Karpas-422 (cell line): ENCODE results near the gene FMR1. TPM values are rescaled to one million over a fixed set of nuclear protein-coding genes. Genes with fewer than 3 reads are reported as not detected.

Experiments used
- DNase-seq: peaks from one replicate; pipeline ENCODE4 v3.0.0-alpha.2; 2015
- H2AFZ ChIP-seq: fragments of 200-600 bp; sonication (generic); 2 replicates; pipeline ENCODE4 v1.6.1; 2014; ENCODE audit warnings: antibody characterized with exemption, low read length, mixed read lengths
- H3K27ac ChIP-seq: fragments of 200-600 bp; sonication (generic); 2 replicates; pipeline ENCODE4 v1.5.1; 2014; ENCODE audit warnings: mild to moderate bottlenecking, low read length, moderate library complexity
- H3K27me3 ChIP-seq: fragments of 200-600 bp; sonication (generic); 2 replicates; pipeline ENCODE4 v1.6.1; 2014; ENCODE audit warnings: low read length, mixed read lengths
- H3K36me3 ChIP-seq: fragments of 200-600 bp; sonication (generic); 2 replicates; pipeline ENCODE4 v1.6.1; 2014; ENCODE audit warnings: low read length, mixed read lengths; ENCODE audit not compliant: insufficient read depth
- H3K4me1 ChIP-seq: fragments of 200-600 bp; sonication (generic); 2 replicates; pipeline ENCODE4 v1.6.1; 2014; ENCODE audit warnings: mild to moderate bottlenecking, low read length, mixed read lengths
- H3K4me2 ChIP-seq: fragments of 200-600 bp; sonication (generic); 2 replicates; pipeline ENCODE4 v1.6.1; 2014; ENCODE audit warnings: low read length, low read depth, mild to moderate bottlenecking; ENCODE audit not compliant: poor library complexity, severe bottlenecking
- H3K4me3 ChIP-seq: fragments of 200-600 bp; sonication (generic); 2 replicates; pipeline ENCODE4 v1.5.1; 2014; ENCODE audit warnings: mild to moderate bottlenecking, antibody characterized with exemption, low read length, mixed read lengths
- H3K79me2 ChIP-seq: fragments of 200-600 bp; sonication (generic); 2 replicates; pipeline ENCODE4 v1.6.1; 2014; ENCODE audit warnings: mild to moderate bottlenecking, low read length, mixed read lengths
- H3K9ac ChIP-seq: fragments of 200-600 bp; sonication (generic); 2 replicates; pipeline ENCODE4 v1.6.0; 2014; ENCODE audit warnings: low read length
- H3K9me2 ChIP-seq: fragments of 200-600 bp; sonication (generic), shearing (Covaris generic); replicated peaks from 2 replicates; pipeline ENCODE4 v1.6.0; 2014; ENCODE audit warnings: mild to moderate bottlenecking, low read length, moderate library complexity; ENCODE audit not compliant: insufficient read depth
- H3K9me3 ChIP-seq: fragments of 300-700, 200-600 bp; sonication (generic); 2 replicates; pipeline ENCODE4 v1.6.1; 2014; ENCODE audit warnings: low read length, mixed read lengths
- H4K20me1 ChIP-seq: fragments of 200-600 bp; sonication (generic); 2 replicates; pipeline ENCODE4 v1.6.1; 2014; ENCODE audit warnings: mild to moderate bottlenecking, antibody characterized with exemption, low read length, low read depth; ENCODE audit not compliant: insufficient read depth
- small RNA-seq: library from RNA; depleted of rRNA; stranded (forward); fragments of <200 nt; gene quantifications from one replicate; pipeline ENCODE3, GENCODE V24; 2014
- total RNA-seq: library from RNA; depleted of rRNA; stranded (reverse); fragments of >200 nt; shearing (Covaris generic); gene quantifications from 2 replicates; pipeline ENCODE4 v1.2.3, GENCODE V29; 2014; ENCODE audit warnings: low replicate concordance; rRNA removed

The FMR1 gene
- total RNA-seq, 1 experiment from 2014 or later: 36.6 TPM

DNA sequence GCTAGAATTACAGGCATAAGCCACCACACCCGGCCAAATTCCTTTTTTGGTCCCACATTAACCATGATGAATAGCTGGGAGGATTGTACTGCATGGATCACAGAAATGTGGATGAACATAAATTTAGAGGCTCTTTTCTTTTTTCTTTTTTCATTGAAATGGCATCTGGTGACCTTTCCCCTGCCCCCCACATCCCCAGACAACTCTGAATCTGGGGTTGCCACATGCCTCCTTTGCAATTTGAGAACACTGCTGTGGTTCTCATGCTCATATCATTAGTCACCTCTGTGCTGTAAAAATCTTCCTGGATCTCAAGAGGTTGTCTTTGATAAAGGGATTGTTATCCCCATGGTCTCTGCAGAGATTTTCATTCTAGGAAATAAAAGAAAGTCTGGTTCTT lies 46.6 kb downstream of the FMR1 start:
- no peaks in the 10 kb centered on the region for H4K20me1 ChIP-seq
- no peaks in the 10 kb centered on the region for H3K36me3 ChIP-seq
- no peaks in the 10 kb centered on the region for H3K79me2 ChIP-seq
- H3K27ac ChIP-seq: no peak overlapping the region
- H3K4me2 ChIP-seq: no peak overlapping the region
- H3K9me2 ChIP-seq: no peaks in the 10 kb centered on the region
- H3K9me3 ChIP-seq: no peaks in the 10 kb centered on the region
- no peak overlapping the region for H3K4me3 ChIP-seq
- no peak overlapping the region for H2AFZ ChIP-seq
- no peaks in the 10 kb centered on the region for H3K27me3 ChIP-seq
- no peak overlapping the region for H3K9ac ChIP-seq
- no peak for DNase-seq
- no peaks in the 10 kb centered on the region for H3K4me1 ChIP-seq

- H2AFZ ChIP-seq: no peak overlapping the region
Measured at GRCh38 chrX:147960722-147961121, 49.0 kb downstream of the FMR1 start.

DNA sequence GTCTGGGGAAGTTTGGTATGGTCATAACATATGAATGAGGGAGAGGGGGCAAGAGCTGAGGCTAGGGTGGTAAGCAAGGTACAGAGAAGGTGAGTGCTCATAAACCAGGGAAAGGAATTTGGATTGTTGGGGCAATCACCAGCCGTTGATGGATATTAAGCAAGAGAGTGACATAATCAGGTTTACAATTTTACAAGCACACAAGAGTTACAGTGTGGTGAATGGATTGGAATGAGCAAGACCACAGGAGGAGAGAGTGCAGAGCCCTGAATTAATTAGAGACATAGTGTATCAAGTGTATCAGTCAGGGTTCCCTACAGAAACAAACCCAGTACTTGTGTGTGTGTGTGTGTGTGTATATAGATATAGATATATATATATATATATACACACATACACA lies 50.8 kb downstream of the FMR1 start:
- Histone ChIP-seq H3K9me3 (no peaks in the 10 kb centered on the region), H3K36me3 (no peaks in the 10 kb centered on the region), H3K9me2 (no peaks in the 10 kb centered on the region), H3K79me2 (no peaks in the 10 kb centered on the region), H3K4me3 (no peak overlapping the region), H3K4me1 (no peaks in the 10 kb centered on the region), H3K9ac (no peak overlapping the region), H4K20me1 (no peaks in the 10 kb centered on the region), H3K27ac (no peak overlapping the region), H2AFZ (no peak overlapping the region), H3K4me2 (no peak overlapping the region), H3K27me3 (no peaks in the 10 kb centered on the region)
- no peak for DNase-seq

More at GRCh38 chrX:147960722-147961121, 49.0 kb downstream of the FMR1 start:
- no peaks in the 10 kb centered on the region for H3K9me3 ChIP-seq
- H3K4me3 ChIP-seq: no peak overlapping the region
- no peaks in the 10 kb centered on the region for H3K27me3 ChIP-seq
- no peaks in the 10 kb centered on the region for H3K36me3 ChIP-seq
- no peak for DNase-seq
- H3K79me2 ChIP-seq: no peaks in the 10 kb centered on the region
- no peak overlapping the region for H3K4me2 ChIP-seq
- H3K27ac ChIP-seq: no peak overlapping the region
- H4K20me1 ChIP-seq: no peaks in the 10 kb centered on the region
- H3K4me1 ChIP-seq: no peaks in the 10 kb centered on the region
- H3K9me2 ChIP-seq: no peaks in the 10 kb centered on the region
- no peak overlapping the region for H3K9ac ChIP-seq

GRCh38 chrX:147978931-147979330 lies 67.2 kb downstream of the FMR1 start:
- no peak overlapping the region for H3K4me3 ChIP-seq

DNA sequence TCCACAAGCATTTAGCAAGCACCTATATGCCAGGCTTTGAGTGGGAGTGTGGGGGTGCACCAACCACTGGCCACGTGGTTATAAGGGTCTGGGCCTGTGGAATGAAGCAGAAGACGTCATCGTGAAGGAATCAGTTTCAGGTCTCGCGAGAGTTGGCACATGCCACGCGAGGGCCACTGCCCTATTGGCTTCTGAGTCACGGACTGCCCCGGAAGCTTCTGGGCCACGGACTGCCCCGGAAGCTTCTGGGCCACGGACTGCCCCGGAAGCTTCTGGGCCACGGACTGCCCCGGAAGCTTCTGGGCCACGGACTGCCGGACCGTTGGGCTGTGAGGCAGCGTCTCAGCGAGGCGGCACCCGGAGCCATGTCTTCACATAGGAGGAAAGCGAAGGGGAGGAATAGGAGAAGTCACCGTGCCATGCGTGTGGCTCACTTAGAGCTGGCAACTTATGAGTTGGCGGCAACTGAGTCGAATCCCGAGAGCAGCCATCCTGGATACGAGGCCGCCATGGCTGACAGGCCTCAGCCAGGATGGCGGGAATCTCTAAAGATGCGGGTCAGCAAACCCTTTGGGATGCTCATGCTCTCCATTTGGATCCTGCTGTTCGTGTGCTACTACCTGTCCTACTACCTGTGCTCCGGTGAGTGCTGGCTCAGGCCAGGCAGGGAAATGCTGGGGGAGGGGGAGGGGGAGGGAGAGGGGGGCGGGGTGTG lies 69.5 kb downstream of the FMR1 start, which contains the start of gene FMR1NB:
TSS of gene FMR1NB (plus strand) at position 300 of the 715 bp plus-strand sequence. CDS start at position 366, 66 bp downstream.
- no peak within 1 kb of the TSS for H3K9ac ChIP-seq
- H3K27me3 ChIP-seq: no peaks in the 10 kb centered on the region
- no peak within 1 kb of the TSS for H3K4me3 ChIP-seq
- H3K9me3 ChIP-seq: no peaks in the 10 kb centered on the region
- H3K4me1 ChIP-seq: no peaks in the 10 kb centered on the region
- DNase-seq: no peak
- H3K27ac ChIP-seq: no peak within 1 kb of the TSS
- H3K36me3 ChIP-seq: no peaks in the 10 kb centered on the region
- H2AFZ ChIP-seq: no peak within 1 kb of the TSS
- no peaks in the 10 kb centered on the region for H3K9me2 ChIP-seq
- no peaks in the 10 kb centered on the region for H4K20me1 ChIP-seq
- H3K4me2 ChIP-seq: no peak within 1 kb of the TSS
- H3K79me2 ChIP-seq: no peaks in the 10 kb centered on the region

More at GRCh38 chrX:147978931-147979330, 67.2 kb downstream of the FMR1 start:
- Histone ChIP-seq H3K27ac (no peak overlapping the region), H4K20me1 (no peaks in the 10 kb centered on the region), H3K36me3 (no peaks in the 10 kb centered on the region), H3K4me2 (no peak overlapping the region), H3K4me1 (no peaks in the 10 kb centered on the region), H3K79me2 (no peaks in the 10 kb centered on the region), H2AFZ (no peak overlapping the region), H3K9ac (no peak overlapping the region), H3K9me2 (no peaks in the 10 kb centered on the region), H3K9me3 (no peaks in the 10 kb centered on the region), H3K27me3 (no peaks in the 10 kb centered on the region)
- no peak for DNase-seq

Small RNA genes lying within 50 kb of the gene (small RNA-seq; reads per million reads assigned to genes)
- not detected for gene RF02118

Other genes starting within 250 kb of the FMR1 start
- not detected in 2 replicates for gene FMR1NB, start 69.4 kb downstream of the FMR1 start, total RNA-seq